ENCODE data around the gene DYSF. TPM values are rescaled to one million over a fixed set of nuclear protein-coding genes. Genes with fewer than 3 reads are reported as not detected.

The DYSF gene
- total RNA-seq, 1 experiment from 2014 or later, result 0.31 TPM

DNA sequence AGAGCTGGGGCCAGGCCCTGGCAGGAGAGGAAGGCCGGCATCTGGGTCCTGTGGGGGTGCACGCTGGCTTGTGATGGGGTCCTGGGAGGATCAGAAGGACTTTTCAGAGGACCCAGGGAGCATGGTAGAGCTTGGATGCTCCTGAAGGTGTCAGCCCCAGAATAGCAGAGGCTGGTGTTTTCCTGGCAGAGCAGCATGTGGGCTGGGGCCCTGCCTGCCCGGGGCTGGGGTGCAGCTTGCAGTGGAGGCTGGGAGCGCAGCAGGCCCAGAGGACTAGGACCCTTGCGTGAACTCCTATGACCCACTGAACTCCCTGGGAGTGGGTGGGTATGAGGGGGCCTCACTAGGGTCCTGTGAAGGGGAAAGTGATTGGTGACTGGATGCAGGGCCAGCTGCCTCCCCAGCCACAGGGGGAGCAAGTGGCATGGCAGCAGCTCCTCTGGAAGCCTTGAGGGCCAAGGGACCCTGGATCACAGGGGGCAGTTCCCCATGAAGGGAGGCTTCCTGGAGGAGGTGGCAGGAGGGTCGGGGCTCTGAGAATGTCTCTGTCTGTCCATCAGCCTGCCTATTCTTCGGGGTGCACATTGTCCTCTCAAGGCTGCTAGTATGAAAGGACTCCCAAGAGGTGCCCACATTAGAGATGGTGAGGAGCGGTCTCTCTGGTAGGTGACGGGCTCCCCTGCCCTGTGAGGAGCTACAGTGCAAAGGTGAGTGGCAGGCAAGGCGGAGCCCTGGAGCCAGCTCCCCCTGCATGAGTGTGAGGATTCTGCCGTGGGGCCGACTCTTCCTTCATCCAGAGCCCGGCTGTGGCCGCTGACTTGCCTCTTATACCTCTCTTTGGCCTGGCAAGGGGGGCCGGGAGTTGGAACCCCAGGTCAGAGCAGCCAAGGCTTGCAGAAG, 249.0 kb downstream of the DYSF start:
- H3K4me1 ChIP-seq (ENCODE audit: control insufficient read depth, insufficient read depth, low read length), result no peaks in the 10 kb centered on the region
- TF ChIP-seq POLR2AphosphoS5 (IDR thresholded peaks at IDR 0.05; ENCODE audit: low read depth, low read length), result no peak
- ATAC-seq, result no peak
- H3K36me3 ChIP-seq (ENCODE audit: control insufficient read depth, insufficient read depth, low read length), result no peaks in the 10 kb centered on the region
- BruUV-seq (replicated peaks), result no TSS peak
- ChIA-PET POLR2A (no interaction called here), CTCF (no interaction called here)
- no peak overlapping the region for H3K27ac ChIP-seq (ENCODE audit: low read length)
- no peaks in the 10 kb centered on the region for H3K27me3 ChIP-seq (ENCODE audit: control insufficient read depth, insufficient read depth, low read length)
- in situ Hi-C loops (cut with HindIII; ENCODE audit: low pct_unique_long_range_greater_than_20kb, low sequenced_read_pairs) (no loop called here), intact Hi-C loops (cut with micrococcal nuclease; ENCODE audit: unreplicated experiment) (no loop called here)
- H3K4me3 ChIP-seq (ENCODE audit: low read depth in 2 of 2, low read length in 2 of 2), result no peak overlapping the region
- no peak for DNase-seq (ENCODE audit: low read depth, low spot score)
- no peaks in the 10 kb centered on the region for H3K9me3 ChIP-seq (ENCODE audit: control insufficient read depth, insufficient read depth, low read depth, low read length)

DNA sequence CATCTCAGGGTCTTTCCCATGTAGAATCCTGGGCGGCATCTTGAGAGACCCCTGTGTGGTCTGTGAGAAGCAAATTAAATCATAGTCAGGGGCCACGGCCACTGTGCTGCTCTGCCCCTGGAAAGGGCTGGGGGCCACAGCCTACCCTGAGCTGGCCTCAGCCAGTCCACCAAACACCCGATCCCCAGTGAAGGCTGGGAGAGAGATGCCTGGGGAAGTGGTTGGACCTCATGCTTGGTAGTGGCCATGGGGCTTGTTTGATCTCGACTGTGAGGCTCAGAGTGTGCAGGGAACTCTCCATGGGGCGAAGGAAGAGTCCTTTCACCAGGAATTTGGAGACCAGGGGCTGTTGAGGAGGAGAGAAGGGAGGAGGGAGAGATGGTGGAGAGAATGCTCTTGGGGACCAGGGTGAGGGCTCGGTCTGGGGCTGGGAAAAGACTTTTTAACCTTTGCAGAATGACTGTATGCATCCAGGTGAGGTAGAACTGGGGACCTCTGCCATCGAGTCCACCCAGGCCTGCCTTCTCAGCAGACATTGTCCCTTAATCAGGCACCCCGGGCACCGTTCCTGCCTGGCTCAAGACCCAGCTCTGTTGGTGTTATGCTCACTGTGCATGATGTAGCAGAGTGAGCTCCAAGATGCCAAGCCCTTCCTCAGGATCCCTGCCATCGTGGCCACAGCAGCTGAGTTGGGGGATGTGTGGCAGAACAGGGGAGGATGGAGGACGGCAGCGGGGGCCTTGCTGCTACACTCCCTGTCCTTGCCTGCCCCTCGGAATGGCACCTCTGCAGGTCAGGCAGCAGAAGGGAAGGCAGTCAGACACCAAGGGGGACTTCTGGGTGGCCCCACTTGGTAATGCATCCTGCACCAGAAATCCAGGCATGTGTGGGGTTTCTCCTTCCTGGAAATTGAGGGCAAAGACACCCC, 249.9 kb downstream of the DYSF start:
- Histone ChIP-seq H3K9me3 (ENCODE audit: control insufficient read depth, insufficient read depth, low read depth, low read length) (no peaks in the 10 kb centered on the region), H3K4me1 (ENCODE audit: control insufficient read depth, insufficient read depth, low read length) (no peaks in the 10 kb centered on the region), H3K4me3 (ENCODE audit: low read depth in 2 of 2, low read length in 2 of 2) (no peak overlapping the region), H3K27ac (ENCODE audit: low read length) (no peak overlapping the region), H3K36me3 (ENCODE audit: control insufficient read depth, insufficient read depth, low read length) (no peaks in the 10 kb centered on the region), H3K27me3 (ENCODE audit: control insufficient read depth, insufficient read depth, low read length) (no peaks in the 10 kb centered on the region)
- DNase-seq (ENCODE audit: low read depth, low spot score) (no peak), ATAC-seq (no peak)
- TF ChIP-seq, protein P1, sequence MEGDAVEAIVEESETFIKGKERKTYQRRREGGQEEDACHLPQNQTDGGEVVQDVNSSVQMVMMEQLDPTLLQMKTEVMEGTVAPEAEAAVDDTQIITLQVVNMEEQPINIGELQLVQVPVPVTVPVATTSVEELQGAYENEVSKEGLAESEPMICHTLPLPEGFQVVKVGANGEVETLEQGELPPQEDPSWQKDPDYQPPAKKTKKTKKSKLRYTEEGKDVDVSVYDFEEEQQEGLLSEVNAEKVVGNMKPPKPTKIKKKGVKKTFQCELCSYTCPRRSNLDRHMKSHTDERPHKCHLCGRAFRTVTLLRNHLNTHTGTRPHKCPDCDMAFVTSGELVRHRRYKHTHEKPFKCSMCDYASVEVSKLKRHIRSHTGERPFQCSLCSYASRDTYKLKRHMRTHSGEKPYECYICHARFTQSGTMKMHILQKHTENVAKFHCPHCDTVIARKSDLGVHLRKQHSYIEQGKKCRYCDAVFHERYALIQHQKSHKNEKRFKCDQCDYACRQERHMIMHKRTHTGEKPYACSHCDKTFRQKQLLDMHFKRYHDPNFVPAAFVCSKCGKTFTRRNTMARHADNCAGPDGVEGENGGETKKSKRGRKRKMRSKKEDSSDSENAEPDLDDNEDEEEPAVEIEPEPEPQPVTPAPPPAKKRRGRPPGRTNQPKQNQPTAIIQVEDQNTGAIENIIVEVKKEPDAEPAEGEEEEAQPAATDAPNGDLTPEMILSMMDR (IDR thresholded peaks at IDR 0.05), result no peak
- TF ChIP-seq, protein P2, sequence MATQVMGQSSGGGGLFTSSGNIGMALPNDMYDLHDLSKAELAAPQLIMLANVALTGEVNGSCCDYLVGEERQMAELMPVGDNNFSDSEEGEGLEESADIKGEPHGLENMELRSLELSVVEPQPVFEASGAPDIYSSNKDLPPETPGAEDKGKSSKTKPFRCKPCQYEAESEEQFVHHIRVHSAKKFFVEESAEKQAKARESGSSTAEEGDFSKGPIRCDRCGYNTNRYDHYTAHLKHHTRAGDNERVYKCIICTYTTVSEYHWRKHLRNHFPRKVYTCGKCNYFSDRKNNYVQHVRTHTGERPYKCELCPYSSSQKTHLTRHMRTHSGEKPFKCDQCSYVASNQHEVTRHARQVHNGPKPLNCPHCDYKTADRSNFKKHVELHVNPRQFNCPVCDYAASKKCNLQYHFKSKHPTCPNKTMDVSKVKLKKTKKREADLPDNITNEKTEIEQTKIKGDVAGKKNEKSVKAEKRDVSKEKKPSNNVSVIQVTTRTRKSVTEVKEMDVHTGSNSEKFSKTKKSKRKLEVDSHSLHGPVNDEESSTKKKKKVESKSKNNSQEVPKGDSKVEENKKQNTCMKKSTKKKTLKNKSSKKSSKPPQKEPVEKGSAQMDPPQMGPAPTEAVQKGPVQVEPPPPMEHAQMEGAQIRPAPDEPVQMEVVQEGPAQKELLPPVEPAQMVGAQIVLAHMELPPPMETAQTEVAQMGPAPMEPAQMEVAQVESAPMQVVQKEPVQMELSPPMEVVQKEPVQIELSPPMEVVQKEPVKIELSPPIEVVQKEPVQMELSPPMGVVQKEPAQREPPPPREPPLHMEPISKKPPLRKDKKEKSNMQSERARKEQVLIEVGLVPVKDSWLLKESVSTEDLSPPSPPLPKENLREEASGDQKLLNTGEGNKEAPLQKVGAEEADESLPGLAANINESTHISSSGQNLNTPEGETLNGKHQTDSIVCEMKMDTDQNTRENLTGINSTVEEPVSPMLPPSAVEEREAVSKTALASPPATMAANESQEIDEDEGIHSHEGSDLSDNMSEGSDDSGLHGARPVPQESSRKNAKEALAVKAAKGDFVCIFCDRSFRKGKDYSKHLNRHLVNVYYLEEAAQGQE (IDR thresholded peaks at IDR 0.05; ENCODE audit: insufficient read depth in 1 of 2, low read depth in 2 of 2, low read length in 1 of 2), result no peak
- TF ChIP-seq TCF7L2 (IDR thresholded peaks at IDR 0.05; ENCODE audit: low read depth, low read length), result no peak
- TF ChIP-seq POLR2AphosphoS5 (IDR thresholded peaks at IDR 0.05; ENCODE audit: low read depth, low read length), result no peak
- TF ChIP-seq SIN3A (IDR thresholded peaks at IDR 0.05; ENCODE audit: borderline replicate concordance, insufficient read depth, low read depth, low read length), result no peak
- ChIA-PET POLR2A (no interaction called here), CTCF (interaction anchor here (0.6 kb wide), 1 partner anchor 437 kb away, joined by 3 read pairs; no protein-coding TSS in a partner anchor)
- in situ Hi-C loops (cut with HindIII; ENCODE audit: low pct_unique_long_range_greater_than_20kb, low sequenced_read_pairs), result no loop called here
- no TSS peak for BruUV-seq (replicated peaks)
- intact Hi-C loops (cut with micrococcal nuclease; ENCODE audit: unreplicated experiment), result no loop called here
